Neural progenitor cell (in vitro differentiated cells): Measurements from ENCODE around the gene FAM118B.

Experiments used
- EZH2 ChIP-seq: fragments of 200-600 bp; sonication (generic); IDR thresholded peaks from 2 replicates; pipeline ENCODE4 v1.6.1; 2017; ENCODE audit warnings: antibody characterized with exemption, mild to moderate bottlenecking, moderate library complexity
- EZH2phosphoT487 ChIP-seq: fragments of 200-600 bp; sonication (generic); IDR thresholded peaks from 2 replicates; pipeline ENCODE4 v1.6.1; 2017; ENCODE audit warnings: antibody characterized with exemption
- TF ChIP-seq, protein P1 (sequence below): fragments of 200-600 bp; sonication (generic); IDR thresholded peaks from 2 replicates; pipeline ENCODE4 v1.5.1; 2017; ENCODE audit warnings: antibody characterized with exemption, mild to moderate bottlenecking

DNA sequence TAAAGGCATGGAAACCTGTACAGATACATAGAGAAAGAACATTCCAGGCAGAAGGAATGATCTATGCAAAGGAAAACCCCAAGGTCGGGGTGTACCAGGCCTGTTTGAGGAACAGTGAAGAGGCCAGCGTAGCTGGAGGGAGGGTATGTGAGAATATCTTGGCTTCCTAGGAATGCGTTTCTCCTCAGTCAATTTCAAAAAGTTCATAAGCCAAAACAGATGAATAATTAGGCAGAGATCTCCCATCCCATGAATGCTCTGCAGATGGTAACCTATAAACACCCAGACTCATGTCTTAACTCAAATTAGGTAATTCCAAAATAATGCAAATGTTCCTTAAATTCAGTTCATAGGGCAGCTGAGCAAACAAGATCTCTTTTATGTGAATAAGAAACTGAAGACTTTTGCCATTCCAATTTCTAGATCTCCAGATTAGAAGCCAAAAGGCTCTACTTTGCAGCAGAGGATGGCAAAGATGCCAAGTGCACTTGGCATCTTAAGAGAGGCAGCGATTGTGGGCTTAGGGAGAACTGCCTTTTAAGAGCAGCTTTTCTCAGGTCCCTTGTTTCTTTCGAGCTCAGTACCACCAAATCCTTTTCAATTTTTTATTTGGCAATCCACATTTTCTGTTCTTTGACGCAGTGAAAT, 13.2 kb downstream of the FAM118B start:
- no peak for TF ChIP-seq EZH2
- TF ChIP-seq, protein P1, sequence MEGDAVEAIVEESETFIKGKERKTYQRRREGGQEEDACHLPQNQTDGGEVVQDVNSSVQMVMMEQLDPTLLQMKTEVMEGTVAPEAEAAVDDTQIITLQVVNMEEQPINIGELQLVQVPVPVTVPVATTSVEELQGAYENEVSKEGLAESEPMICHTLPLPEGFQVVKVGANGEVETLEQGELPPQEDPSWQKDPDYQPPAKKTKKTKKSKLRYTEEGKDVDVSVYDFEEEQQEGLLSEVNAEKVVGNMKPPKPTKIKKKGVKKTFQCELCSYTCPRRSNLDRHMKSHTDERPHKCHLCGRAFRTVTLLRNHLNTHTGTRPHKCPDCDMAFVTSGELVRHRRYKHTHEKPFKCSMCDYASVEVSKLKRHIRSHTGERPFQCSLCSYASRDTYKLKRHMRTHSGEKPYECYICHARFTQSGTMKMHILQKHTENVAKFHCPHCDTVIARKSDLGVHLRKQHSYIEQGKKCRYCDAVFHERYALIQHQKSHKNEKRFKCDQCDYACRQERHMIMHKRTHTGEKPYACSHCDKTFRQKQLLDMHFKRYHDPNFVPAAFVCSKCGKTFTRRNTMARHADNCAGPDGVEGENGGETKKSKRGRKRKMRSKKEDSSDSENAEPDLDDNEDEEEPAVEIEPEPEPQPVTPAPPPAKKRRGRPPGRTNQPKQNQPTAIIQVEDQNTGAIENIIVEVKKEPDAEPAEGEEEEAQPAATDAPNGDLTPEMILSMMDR: no peak
- no peak for TF ChIP-seq EZH2phosphoT487
